ENCODE measurements around the gene RFX2. TPM values are rescaled to one million over a fixed set of nuclear protein-coding genes. Genes with fewer than 3 reads are reported as not detected.
"Not testable (repeated sequence)": the region's sequence is repeated elsewhere in the genome, so short reads cannot be mapped to it uniquely, and the experiment has no call there.

The RFX2 gene
- total and polyA plus RNA-seq, 4 experiments from 2014 or later = 3.6 to 6.7 (median 5.8) TPM

GRCh38 chr19:5966215-5966614 lies 144.1 kb downstream of the RFX2 start:
- CTCF ChIA-PET (ENCODE audit: partially characterized antibody) = interaction anchor here (0.6 to 3.9 kb wide), 10 partner anchors 10 to 1217 kb away, joined by 3 to 68 read pairs (median 18); partner anchors contain the start of gene RANBP3
- Histone ChIP-seq H3K4me1 (ENCODE audit: insufficient read depth, low read length) (peaks cover 95% of the 10 kb centered on the region), H3K4me3 (ENCODE audit: low read length in 2 of 2) (no peak overlapping the region), H3K36me3 (ENCODE audit: insufficient read depth, low read length) (no peaks in the 10 kb centered on the region), H3K9me3 (ENCODE audit: control insufficient read depth in 1 of 2, low read length in 2 of 2) (no peaks in the 10 kb centered on the region), H3K27me3 (ENCODE audit: insufficient read depth, low read length) (no peaks in the 10 kb centered on the region), H3K27ac (ENCODE audit: low read depth, low read length) (peak overlapping the region; percentile 12)
- intact Hi-C loops (cut with micrococcal nuclease) = no loop called here
- Mint-ChIP-seq H3K27me3 (no peaks in the 10 kb centered on the region), H3K4me3 (peak overlapping the region in 2 of 8 donors; percentile 39 to 42), H3K4me1 (peaks cover 56 to 96% (median 75%) of the 10 kb centered on the region in 4 donors), H3K36me3 (peaks cover 3 to 26% of the 10 kb centered on the region in 2 donors), H3K9me3 (no peaks in the 10 kb centered on the region), H3K27ac (peak overlapping the region; percentile 26 to 100 (median 81))
- DNase-seq = no peak
- POLR2A ChIA-PET (ENCODE audit: partially characterized antibody) = no interaction called here

DNA sequence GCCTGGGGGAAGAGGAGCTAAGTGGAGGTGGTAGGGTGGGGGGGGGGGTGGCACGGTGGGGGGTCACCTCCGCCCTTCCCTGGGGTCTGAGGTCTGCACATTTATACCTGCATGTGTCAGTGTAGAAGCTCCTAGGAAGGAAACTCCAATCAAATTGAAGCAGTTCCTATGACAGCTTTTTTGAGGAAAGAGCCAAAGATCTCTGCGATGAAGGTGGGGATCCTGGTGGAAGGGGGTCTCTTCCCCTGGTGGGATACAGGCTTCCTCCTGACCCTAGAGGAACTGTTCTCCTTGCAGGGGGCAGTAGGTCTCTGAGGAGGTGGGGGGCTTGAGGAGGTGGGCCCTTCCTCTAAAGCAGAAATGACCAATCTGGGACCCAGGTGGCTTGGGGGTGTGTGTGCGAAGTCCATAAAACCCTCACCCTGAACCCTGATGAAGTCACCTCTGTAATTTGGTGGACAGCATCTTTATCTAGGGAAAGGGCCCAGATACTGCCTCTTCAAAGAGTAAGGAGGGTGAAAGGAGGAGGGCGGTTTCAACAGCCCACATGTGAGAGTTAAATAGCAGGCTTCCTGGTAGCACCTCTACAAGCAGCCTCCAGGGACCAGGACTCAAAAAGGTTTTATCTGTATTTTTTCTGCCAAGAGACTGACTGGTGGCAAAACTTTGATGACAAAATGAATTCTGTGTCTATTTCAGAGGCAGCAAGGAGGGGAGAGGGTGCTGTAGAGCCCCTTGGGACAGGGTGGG lies 145.3 kb downstream of the RFX2 start:
- H3K4me3 Mint-ChIP-seq = peak overlapping the region in 4 of 8 donors; percentile 9 to 64 (median 48)
- no peak overlapping the region for H3K27ac ChIP-seq (ENCODE audit: low read depth, low read length)
- H3K4me3 ChIP-seq (ENCODE audit: low read length in 2 of 2) = no peak overlapping the region
- H3K36me3 Mint-ChIP-seq = peaks cover 3 to 23% of the 10 kb centered on the region in 2 donors
- peaks cover 97% of the 10 kb centered on the region for H3K4me1 ChIP-seq (ENCODE audit: insufficient read depth, low read length)
- no peaks in the 10 kb centered on the region for H3K27me3 Mint-ChIP-seq
- DNase-seq = peak in 1 of 5 donors; percentile 22
- no peaks in the 10 kb centered on the region for H3K27me3 ChIP-seq (ENCODE audit: insufficient read depth, low read length)
- peaks cover 58 to 98% (median 81%) of the 10 kb centered on the region in 4 donors for H3K4me1 Mint-ChIP-seq
- POLR2A ChIA-PET (ENCODE audit: partially characterized antibody) = interaction anchor here (1.0 to 6.0 kb wide), 3 partner anchors 13 to 17 kb away, joined by 3 to 104 read pairs (median 6); partner anchors contain the start of gene RANBP3
- intact Hi-C loops (cut with micrococcal nuclease) = no loop called here
- no peaks in the 10 kb centered on the region for H3K9me3 ChIP-seq (ENCODE audit: control insufficient read depth in 1 of 2, low read length in 2 of 2)
- CTCF ChIA-PET (ENCODE audit: partially characterized antibody) = no interaction called here
- peak overlapping the region; percentile 75 to 100 (median 87) for H3K27ac Mint-ChIP-seq
- H3K9me3 Mint-ChIP-seq = no peaks in the 10 kb centered on the region
- no peaks in the 10 kb centered on the region for H3K36me3 ChIP-seq (ENCODE audit: insufficient read depth, low read length)

- CTCF ChIA-PET (ENCODE audit: partially characterized antibody) = no interaction called here
Observed at GRCh38 chr19:5963855-5964254, 146.4 kb downstream of the RFX2 start.

DNA sequence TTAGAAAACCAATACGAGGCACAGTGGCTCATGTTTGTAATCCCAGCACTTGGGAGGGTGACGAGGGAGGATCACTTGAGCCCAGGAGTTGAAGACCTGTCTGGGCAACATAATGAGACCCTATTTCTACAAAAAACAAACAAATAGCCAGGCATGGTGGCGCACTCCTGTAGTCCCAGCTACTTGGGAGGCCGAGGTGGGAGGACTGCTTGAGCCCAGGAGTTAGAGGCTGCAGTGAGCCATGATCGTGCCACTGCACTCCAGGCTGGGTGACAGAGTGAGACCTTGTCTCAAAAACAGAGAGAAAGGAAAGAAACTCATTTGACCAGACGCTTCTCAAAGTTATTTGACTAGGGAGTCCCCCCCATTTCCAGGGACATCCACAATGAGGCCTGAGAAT lies 147.0 kb downstream of the RFX2 start:
- peaks cover 3 to 20% of the 10 kb centered on the region in 2 donors for H3K36me3 Mint-ChIP-seq
- peak overlapping the region; percentile 89 to 100 (median 99) for H3K27ac Mint-ChIP-seq
- POLR2A ChIA-PET (ENCODE audit: partially characterized antibody) = interaction anchor here (1.4 to 6.0 kb wide), 4 partner anchors 9 to 14 kb away, joined by 5 to 104 read pairs (median 12); partner anchors contain the start of gene RANBP3
- Histone ChIP-seq H3K4me1 (ENCODE audit: insufficient read depth, low read length) (peaks cover 97% of the 10 kb centered on the region), H3K27ac (ENCODE audit: low read depth, low read length) (peak overlapping the region; percentile 78)
- DNase-seq; H3K27me3 ChIP-seq (ENCODE audit: insufficient read depth, low read length); H3K4me3 ChIP-seq (ENCODE audit: low read length in 2 of 2); H3K9me3 Mint-ChIP-seq; H3K9me3 ChIP-seq (ENCODE audit: control insufficient read depth in 1 of 2, low read length in 2 of 2); H3K36me3 ChIP-seq (ENCODE audit: insufficient read depth, low read length); intact Hi-C loops (cut with micrococcal nuclease); H3K27me3 Mint-ChIP-seq: not testable (repeated sequence)
- CTCF ChIA-PET (ENCODE audit: partially characterized antibody) = interaction anchor here (1.2 to 1.7 kb wide), 2 partner anchors 24 to 159 kb away, joined by 5 read pairs; no protein-coding TSS in a partner anchor
- peak overlapping the region in 7 of 8 donors; percentile 21 to 97 (median 57) for H3K4me3 Mint-ChIP-seq
- H3K4me1 Mint-ChIP-seq = peaks cover 57 to 100% (median 82%) of the 10 kb centered on the region in 4 donors

More at GRCh38 chr19:5963855-5964254, 146.4 kb downstream of the RFX2 start:
- H3K4me1 ChIP-seq (ENCODE audit: insufficient read depth, low read length) = peaks cover 97% of the 10 kb centered on the region
- H3K27me3 ChIP-seq (ENCODE audit: insufficient read depth, low read length) = no peaks in the 10 kb centered on the region
- POLR2A ChIA-PET (ENCODE audit: partially characterized antibody) = interaction anchor here (1.4 to 6.0 kb wide), 3 partner anchors 8 to 14 kb away, joined by 6 to 104 read pairs (median 19); partner anchors contain the start of gene RANBP3
- no peaks in the 10 kb centered on the region for H3K9me3 Mint-ChIP-seq
- H3K4me3 ChIP-seq (ENCODE audit: low read length in 2 of 2) = no peak overlapping the region
- H3K9me3 ChIP-seq (ENCODE audit: control insufficient read depth in 1 of 2, low read length in 2 of 2) = no peaks in the 10 kb centered on the region
- intact Hi-C loops (cut with micrococcal nuclease) = no loop called here
- peak overlapping the region; percentile 89 to 100 (median 98) for H3K27ac Mint-ChIP-seq
- peaks cover 60 to 100% (median 85%) of the 10 kb centered on the region in 4 donors for H3K4me1 Mint-ChIP-seq
- H3K4me3 Mint-ChIP-seq = peak overlapping the region in 1 of 8 donors; percentile 24
- peak overlapping the region; percentile 41 for H3K27ac ChIP-seq (ENCODE audit: low read depth, low read length)
- DNase-seq = no peak
- peaks cover 3 to 23% of the 10 kb centered on the region in 2 donors for H3K36me3 Mint-ChIP-seq
- no peaks in the 10 kb centered on the region for H3K36me3 ChIP-seq (ENCODE audit: insufficient read depth, low read length)
- no peaks in the 10 kb centered on the region for H3K27me3 Mint-ChIP-seq

- no peaks in the 10 kb centered on the region for H3K9me3 Mint-ChIP-seq
- Histone ChIP-seq H3K27me3 (ENCODE audit: insufficient read depth, low read length) (no peaks in the 10 kb centered on the region), H3K4me1 (ENCODE audit: insufficient read depth, low read length) (peaks cover 95% of the 10 kb centered on the region), H3K27ac (ENCODE audit: low read depth, low read length) (peak overlapping the region; percentile 78), H3K4me3 (ENCODE audit: low read length in 2 of 2) (peak overlapping the region; percentile 11 to 42), H3K36me3 (ENCODE audit: insufficient read depth, low read length) (no peaks in the 10 kb centered on the region), H3K9me3 (ENCODE audit: control insufficient read depth in 1 of 2, low read length in 2 of 2) (no peaks in the 10 kb centered on the region)
- H3K27me3 Mint-ChIP-seq = no peaks in the 10 kb centered on the region
- peaks cover 53 to 99% (median 82%) of the 10 kb centered on the region in 4 donors for H3K4me1 Mint-ChIP-seq
- intact Hi-C loops (cut with micrococcal nuclease) = loop anchor here (1.0 kb wide), 4 partner anchors 12 to 158 kb away; partner anchors contain the start of genes RANBP3 and VMAC
- CTCF ChIA-PET (ENCODE audit: partially characterized antibody) = interaction anchor here (0.9 to 2.0 kb wide), 12 partner anchors 9 to 256 kb away, joined by 3 to 9 read pairs (median 5); partner anchors contain the start of genes NDUFA11, NRTN and VMAC
- H3K27ac Mint-ChIP-seq = peak overlapping the region; percentile 89 to 100 (median 99)
- H3K4me3 Mint-ChIP-seq = peak overlapping the region; percentile 60 to 97 (median 82)
- H3K36me3 Mint-ChIP-seq = peaks cover 3 to 17% of the 10 kb centered on the region in 2 donors
- peak; percentile 84 to 93 (median 88) for DNase-seq
- POLR2A ChIA-PET (ENCODE audit: partially characterized antibody) = interaction anchor here (0.6 to 6.0 kb wide), 19 partner anchors 8 to 1387 kb away, joined by 3 to 104 read pairs (median 5); partner anchors contain the start of genes ALKBH7, ARHGEF18, CAPS and DUS3L
Observed at GRCh38 chr19:5961969-5962945, 148.0 kb downstream of the RFX2 start.

- H3K4me1 Mint-ChIP-seq = peaks cover 52 to 99% (median 83%) of the 10 kb centered on the region in 4 donors
- H3K36me3 ChIP-seq (ENCODE audit: insufficient read depth, low read length); DNase-seq; H3K27me3 ChIP-seq (ENCODE audit: insufficient read depth, low read length); intact Hi-C loops (cut with micrococcal nuclease); H3K9me3 ChIP-seq (ENCODE audit: control insufficient read depth in 1 of 2, low read length in 2 of 2); H3K27me3 Mint-ChIP-seq; H3K9me3 Mint-ChIP-seq: not testable (repeated sequence)
- Histone ChIP-seq H3K4me3 (ENCODE audit: low read length in 2 of 2) (peak overlapping the region in 1 of 2 donors; percentile 42), H3K27ac (ENCODE audit: low read depth, low read length) (peak overlapping the region; percentile 78), H3K4me1 (ENCODE audit: insufficient read depth, low read length) (peaks cover 97% of the 10 kb centered on the region)
- H3K36me3 Mint-ChIP-seq = peaks cover 3 to 19% of the 10 kb centered on the region in 2 donors
- H3K4me3 Mint-ChIP-seq = peak overlapping the region; percentile 60 to 97 (median 82)
- POLR2A ChIA-PET (ENCODE audit: partially characterized antibody) = interaction anchor here (0.7 to 6.0 kb wide), 18 partner anchors 8 to 1387 kb away, joined by 3 to 104 read pairs (median 5); partner anchors contain the start of genes ALKBH7, ARHGEF18, DUS3L and KHSRP
- CTCF ChIA-PET (ENCODE audit: partially characterized antibody) = interaction anchor here (0.9 to 2.0 kb wide), 9 partner anchors 10 to 257 kb away, joined by 3 to 9 read pairs (median 5); partner anchors contain the start of genes NDUFA11, NRTN and VMAC
- H3K27ac Mint-ChIP-seq = peak overlapping the region; percentile 89 to 100 (median 99)
Observed at GRCh38 chr19:5961641-5961968, 148.7 kb downstream of the RFX2 start.
